HG03565 (cell line): Measurements from ENCODE around the gene IPO4.
A peak's percentile ranks its signal among the peaks of the same experiment; 100 is the strongest.

ENCODE experiments used
- ATAC-seq: cut with Tn5 transposase; IDR thresholded peaks from one replicate; pipeline ENCODE4 v1.9.1; 2021; ENCODE audit warnings: mild to moderate bottlenecking, moderate library complexity; ENCODE audit not compliant: unreplicated experiment

The IPO4 gene

GRCh38 chr14:24150993-24151392 is 37.6 kb downstream of the IPO4 start:
- ATAC-seq, result no peak

GRCh38 chr14:24150567-24150966 is 38.0 kb downstream of the IPO4 start:
- ATAC-seq, result no peak

GRCh38 chr14:24150061-24150460 is 38.6 kb downstream of the IPO4 start:
- no peak for ATAC-seq

GRCh38 chr14:24149302-24149969 is 39.2 kb downstream of the IPO4 start:
- ATAC-seq, result no peak

- no peak for ATAC-seq
These were observed 40.7 kb downstream of the IPO4 start for GRCh38 chr14:24147761-24148428.

GRCh38 chr14:24146978-24147760 is 41.4 kb downstream of the IPO4 start, which contains the start of gene RNF31:
RNF31 (plus strand) TSS chr14:24147498; CDS start chr14:24147699, 201 bp downstream.
- peak; percentile 73 for ATAC-seq

GRCh38 chr14:24146453-24146977 is 42.1 kb downstream of the IPO4 start, which contains the start of gene PSME2:
PSME2 (minus strand) TSS chr14:24146610; CDS start chr14:24146581, 29 bp downstream.
- ATAC-seq, result peak; percentile 39

GRCh38 chr14:24145690-24146452 is 42.7 kb downstream of the IPO4 start:
- no peak for ATAC-seq

- ATAC-seq, result no peak
These were observed 43.4 kb downstream of the IPO4 start for GRCh38 chr14:24145219-24145618.

GRCh38 chr14:24144451-24144850 is 44.2 kb downstream of the IPO4 start:
- ATAC-seq, result no peak

- ATAC-seq, result no peak
These were observed 45.1 kb downstream of the IPO4 start for GRCh38 chr14:24143511-24143910.

- ATAC-seq, result peak; percentile 76
These were observed 47.3 kb downstream of the IPO4 start, which contains the start of gene EMC9 for GRCh38 chr14:24141097-24141880. EMC9 (minus strand) TSS chr14:24141591; CDS start chr14:24141304, 287 bp downstream.

GRCh38 chr14:24139272-24139934 is 49.2 kb downstream of the IPO4 start:
- no peak for ATAC-seq

- no peak for ATAC-seq
These were observed 50.0 kb downstream of the IPO4 start for GRCh38 chr14:24138396-24139271.

- no peak for ATAC-seq
These were observed 50.9 kb downstream of the IPO4 start for GRCh38 chr14:24137529-24138395.

- ATAC-seq, result no peak
These were observed 51.7 kb downstream of the IPO4 start for GRCh38 chr14:24136684-24137528.
